Activated T-cell treated with anti-CD3 and anti-CD28 coated beads, Interleukin-2, amount 50 U/mL, for 72 hours (primary cell): ENCODE results near the gene PLTP. TPM values are rescaled to one million over a fixed set of nuclear protein-coding genes. Genes with fewer than 3 reads are reported as not detected.
A peak's percentile ranks its signal among the peaks of the same experiment; 100 is the strongest.

Experiments used
- ATAC-seq, 2 donors: fragments of 150-1000 bp; cut with Tn5 transposase; replicated peaks in 1 of 2; 2 replicates each; pipeline ENCODE4 v1.10.0; 2021; ENCODE audit warnings: moderate library complexity in 2 of 2, mild to moderate bottlenecking in 1 of 2
- DNase-seq, 2 donors: peaks; one replicate each; pipeline ENCODE4 v3.0.0; 2021 to 2022; ENCODE audit warnings: mixed read lengths in 1 of 2
- H3K27ac Mint-ChIP-seq: one replicate; pipeline ENCODE4 v1.8.0; 2022; ENCODE audit warnings: mild to moderate bottlenecking, moderate library complexity, mixed read lengths
- H3K27me3 Mint-ChIP-seq: one replicate; pipeline ENCODE4 v1.8.0; 2022; ENCODE audit warnings: low read depth, mixed read lengths
- H3K36me3 Mint-ChIP-seq, 2 donors: one replicate each; pipeline ENCODE4 v1.8.0; 2022; ENCODE audit warnings: mixed read lengths in 2 of 2, mild to moderate bottlenecking in 1 of 2; ENCODE audit not compliant: insufficient read depth in 2 of 2
- H3K4me1 Mint-ChIP-seq: one replicate; pipeline ENCODE4 v1.8.0; 2022; ENCODE audit warnings: low read depth, mixed read lengths
- H3K4me3 Mint-ChIP-seq, 2 donors: one replicate each; pipeline ENCODE4 v1.8.0; 2022; ENCODE audit warnings: mild to moderate bottlenecking in 2 of 2, mixed read lengths in 2 of 2, moderate library complexity in 2 of 2
- H3K9me3 Mint-ChIP-seq, 2 donors: one replicate each; pipeline ENCODE4 v1.8.0; 2022; ENCODE audit warnings: mixed read lengths in 2 of 2
- total RNA-seq, 2 donors: library from RNA; stranded (reverse); gene quantifications; one replicate each; pipeline ENCODE4 v1.2.3, GENCODE V29; 2022

Gene PLTP
- total RNA-seq, 2 donors from 2014 or later = 8.9 to 18.0 TPM

DNA sequence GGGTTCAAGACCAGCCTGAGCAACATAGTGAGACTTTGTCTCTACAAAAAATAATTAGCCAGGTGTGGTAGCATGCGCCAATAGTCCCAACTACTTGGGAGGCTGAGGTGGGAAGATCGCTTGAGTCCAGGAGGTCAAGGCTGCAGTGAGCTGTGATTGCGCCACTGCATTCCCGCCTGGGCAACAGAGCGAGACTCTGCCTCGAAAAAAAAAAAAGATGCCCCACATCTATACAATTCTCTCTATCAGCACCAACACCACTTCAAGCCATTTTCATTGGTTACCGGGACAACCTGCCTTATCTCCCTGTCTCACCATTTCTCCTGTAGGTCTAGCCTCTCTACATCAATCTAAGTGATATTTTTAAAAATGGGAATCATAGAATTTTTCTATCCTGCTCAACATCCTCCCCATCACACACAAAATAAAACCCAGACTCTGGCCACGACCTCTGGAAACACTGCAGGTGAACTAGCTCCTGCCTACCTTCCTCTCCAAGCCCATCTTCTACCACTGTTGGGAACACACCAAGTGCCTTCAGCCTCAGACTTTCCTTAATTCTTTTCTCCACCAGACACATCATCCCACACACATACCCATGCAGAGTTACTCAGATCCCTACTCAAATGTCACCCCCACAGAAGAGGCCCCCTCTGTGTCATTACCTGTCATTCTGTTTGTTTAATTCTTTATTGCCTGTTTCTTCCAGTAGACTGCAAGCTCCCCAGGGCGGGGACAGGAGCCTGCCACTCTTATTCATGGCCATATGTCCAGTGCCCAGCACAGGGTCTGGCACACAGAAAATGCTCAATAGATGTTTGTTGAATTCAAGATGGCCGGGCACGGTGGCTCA is 9.6 kb upstream of the PLTP start:
- Mint-ChIP-seq H3K27me3 (peaks cover 11% of the 10 kb centered on the region), H3K27ac (no peak overlapping the region), H3K9me3 (no peaks in the 10 kb centered on the region), H3K36me3 (no peaks in the 10 kb centered on the region), H3K4me1 (peaks cover 12% of the 10 kb centered on the region), H3K4me3 (no peak overlapping the region)
- ATAC-seq (peak; percentile 40 to 57), DNase-seq (no peak)

DNA sequence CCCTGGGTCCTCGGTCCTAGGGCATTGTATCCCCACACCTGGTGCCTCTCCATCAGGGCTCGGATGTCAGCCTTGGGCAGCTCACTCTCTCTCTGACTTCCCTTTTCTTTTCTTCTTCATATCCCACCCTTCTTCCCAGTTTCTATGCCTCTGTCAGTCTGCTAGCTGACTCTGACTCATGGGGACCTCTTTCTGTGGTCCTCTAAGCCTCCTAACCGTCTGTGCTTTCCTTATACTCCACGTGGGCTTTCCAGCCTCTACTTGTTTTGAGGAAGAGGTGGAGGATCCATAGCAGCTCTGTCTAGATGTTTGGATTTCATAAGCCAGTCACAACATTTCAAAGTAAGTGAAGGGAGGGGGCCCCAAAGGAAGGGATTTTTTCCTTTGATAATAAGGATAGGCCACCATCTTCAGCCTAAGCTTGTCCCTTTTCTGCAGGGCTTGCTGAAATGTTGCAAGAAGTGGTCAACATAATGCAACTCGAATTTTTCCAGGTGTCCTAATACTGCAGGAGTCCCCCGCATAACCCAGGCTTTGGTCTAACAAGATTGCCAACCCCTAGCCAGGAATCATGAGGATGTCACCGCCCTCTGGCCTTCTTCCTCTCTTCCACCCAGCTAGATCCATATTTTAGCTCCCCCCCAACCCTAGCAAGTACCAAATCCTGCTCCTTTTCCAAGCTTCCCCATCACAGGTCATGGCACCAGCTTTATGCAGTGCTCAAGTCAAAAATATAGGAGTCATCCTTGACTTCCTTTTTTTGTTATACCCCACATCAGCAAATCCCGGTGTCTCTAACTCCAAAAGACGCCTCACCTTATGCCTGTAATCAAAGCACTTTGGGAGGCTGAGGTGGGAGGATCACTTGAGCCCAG is 8.7 kb upstream of the PLTP start:
- ATAC-seq = no peak

DNA sequence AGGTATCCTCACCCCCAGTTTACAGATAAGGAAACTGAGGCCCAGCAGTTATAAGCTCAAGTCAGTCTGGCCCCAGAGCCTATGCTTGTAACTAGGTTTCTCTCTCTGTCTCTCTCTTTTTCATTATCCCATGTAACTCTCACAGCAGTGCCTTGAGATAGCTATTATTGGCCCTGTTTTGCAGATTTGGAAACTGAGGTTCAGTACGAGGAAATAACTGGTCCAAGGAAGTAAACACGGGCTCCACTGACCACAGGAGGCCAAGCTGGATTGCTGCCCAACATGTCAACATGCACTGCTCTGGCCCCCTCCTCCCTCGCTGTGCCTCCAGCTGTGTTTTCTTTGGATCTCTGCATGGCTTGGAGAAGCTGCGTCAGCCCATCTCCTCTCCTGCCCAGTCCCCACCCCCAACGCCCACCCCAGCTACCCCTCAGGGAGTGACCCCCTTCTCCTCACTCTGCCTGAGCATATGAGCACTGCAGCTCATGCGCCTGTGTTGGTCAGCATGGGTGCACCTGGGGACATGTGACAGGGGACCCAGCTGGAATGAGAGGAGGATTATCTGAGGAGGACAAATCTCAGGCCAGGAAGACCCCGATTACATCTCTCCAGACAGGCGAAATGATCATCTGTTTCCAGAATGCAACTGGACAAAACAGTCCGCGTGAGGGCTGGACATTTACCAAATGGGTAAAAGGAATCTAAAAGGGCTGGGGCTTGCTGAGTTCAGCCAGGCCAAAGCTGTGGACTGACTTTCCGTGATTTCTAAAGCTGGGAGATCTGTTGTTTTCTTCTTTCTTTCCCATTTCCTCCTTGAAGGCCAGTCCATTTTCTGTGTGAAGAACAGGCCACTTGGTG is 7.8 kb upstream of the PLTP start:
- Mint-ChIP-seq H3K27ac (no peak overlapping the region), H3K4me3 (no peak overlapping the region), H3K27me3 (peaks cover 19% of the 10 kb centered on the region), H3K9me3 (no peaks in the 10 kb centered on the region), H3K4me1 (peaks cover 12% of the 10 kb centered on the region), H3K36me3 (no peaks in the 10 kb centered on the region)
- DNase-seq (no peak), ATAC-seq (no peak)

More for the DNA sequence above, 8.7 kb upstream of the PLTP start:
- DNase-seq = no peak
- Mint-ChIP-seq H3K4me3 (no peak overlapping the region), H3K36me3 (no peaks in the 10 kb centered on the region), H3K27ac (no peak overlapping the region), H3K9me3 (no peaks in the 10 kb centered on the region), H3K4me1 (peaks cover 12% of the 10 kb centered on the region), H3K27me3 (peaks cover 17% of the 10 kb centered on the region)

DNA sequence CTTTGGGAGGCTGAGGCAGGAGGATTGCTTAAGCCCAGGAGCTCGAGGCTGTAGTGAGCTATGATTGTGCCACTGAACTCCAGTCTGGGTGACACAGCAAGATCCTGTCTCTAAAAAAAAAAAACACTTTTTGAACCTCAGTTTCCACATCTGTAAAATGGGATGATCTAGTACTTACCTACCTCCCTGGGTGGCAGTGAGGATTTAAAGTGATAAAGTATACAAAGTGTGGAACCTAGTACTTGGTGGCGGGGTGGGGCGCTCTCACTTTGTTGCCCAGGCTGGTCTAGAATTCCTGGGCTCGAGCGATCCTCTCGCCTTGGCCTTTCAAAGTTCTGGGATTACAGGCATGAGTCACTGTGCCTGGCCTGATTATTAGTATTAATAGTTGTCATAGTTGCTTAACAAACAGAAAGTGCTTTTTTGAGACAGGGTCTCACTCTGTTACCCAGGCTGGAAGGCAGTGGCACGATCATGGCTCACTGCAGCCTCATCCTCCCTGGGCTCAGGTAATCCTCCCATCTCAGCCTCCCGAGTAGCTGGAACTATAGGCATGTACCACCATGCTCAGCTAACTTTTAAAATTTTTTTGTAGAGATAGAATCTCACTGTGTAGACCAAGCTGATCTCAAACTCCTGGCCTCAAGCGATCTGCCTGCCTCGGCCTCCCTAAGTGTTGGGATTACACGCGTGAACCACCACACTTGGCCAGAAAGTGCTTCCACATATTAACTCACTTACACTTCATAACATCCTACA is 7.0 kb upstream of the PLTP start:
- Mint-ChIP-seq H3K27ac (no peak overlapping the region), H3K36me3 (no peaks in the 10 kb centered on the region), H3K4me3 (no peak overlapping the region), H3K4me1 (peaks cover 7% of the 10 kb centered on the region), H3K9me3 (no peaks in the 10 kb centered on the region), H3K27me3 (peaks cover 27% of the 10 kb centered on the region)
- DNase-seq (no peak), ATAC-seq (no peak)

DNA sequence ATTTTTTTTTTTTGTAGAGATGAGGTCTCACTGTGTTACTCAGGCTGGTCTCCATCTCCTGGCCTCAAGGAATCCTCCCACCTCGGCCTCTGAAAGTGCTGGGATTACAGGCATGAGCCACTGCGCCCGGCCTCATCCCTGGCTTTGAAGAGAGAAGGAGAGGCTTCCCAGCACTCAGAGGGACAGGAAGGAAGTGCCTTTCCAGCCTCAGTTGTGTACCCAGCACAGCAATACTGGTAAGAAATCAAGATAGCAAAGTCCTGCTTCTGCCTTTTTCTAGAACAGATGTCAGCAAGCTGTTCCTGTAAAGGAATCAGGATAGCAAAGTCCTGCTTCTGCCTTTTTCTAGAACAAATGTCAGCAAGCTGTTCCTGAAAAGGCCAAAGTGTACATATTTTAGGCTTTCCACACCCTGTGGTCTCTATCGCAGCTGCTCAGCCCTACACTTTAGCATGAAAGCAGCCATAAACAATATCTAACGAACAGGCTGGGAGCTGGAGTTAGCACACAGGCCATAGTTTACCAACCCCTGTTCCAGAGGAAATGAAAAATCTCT is 6.3 kb upstream of the PLTP start:
- Mint-ChIP-seq H3K27ac (no peak overlapping the region), H3K4me3 (no peak overlapping the region), H3K9me3 (no peaks in the 10 kb centered on the region), H3K4me1 (peaks cover 7% of the 10 kb centered on the region), H3K36me3 (no peaks in the 10 kb centered on the region), H3K27me3 (peaks cover 27% of the 10 kb centered on the region)
- ATAC-seq (no peak), DNase-seq (no peak)

DNA sequence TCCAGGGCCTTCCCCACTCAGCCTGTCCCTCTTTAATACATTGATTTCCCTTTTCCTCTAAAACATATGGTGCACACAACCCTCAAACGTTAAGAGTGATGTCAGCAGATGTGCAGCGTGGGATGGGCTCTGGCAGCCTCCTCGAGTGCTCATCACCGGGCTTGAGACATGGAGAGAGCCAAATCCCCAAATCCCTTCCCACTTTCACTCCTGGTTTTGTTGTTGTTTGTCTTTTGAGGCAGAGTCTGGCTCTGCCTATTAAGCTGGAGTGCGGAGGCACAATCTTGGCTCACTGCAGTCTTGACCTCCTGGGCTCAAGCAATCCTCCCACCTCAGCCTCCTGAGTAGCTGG is 5.8 kb upstream of the PLTP start:
- ATAC-seq (no peak), DNase-seq (no peak)
- no peak overlapping the region for H3K4me3 Mint-ChIP-seq
- peaks cover 27% of the 10 kb centered on the region for H3K27me3 Mint-ChIP-seq
- no peak overlapping the region for H3K27ac Mint-ChIP-seq
- no peaks in the 10 kb centered on the region for H3K9me3 Mint-ChIP-seq
- no peaks in the 10 kb centered on the region for H3K36me3 Mint-ChIP-seq
- peaks cover 7% of the 10 kb centered on the region for H3K4me1 Mint-ChIP-seq

DNA sequence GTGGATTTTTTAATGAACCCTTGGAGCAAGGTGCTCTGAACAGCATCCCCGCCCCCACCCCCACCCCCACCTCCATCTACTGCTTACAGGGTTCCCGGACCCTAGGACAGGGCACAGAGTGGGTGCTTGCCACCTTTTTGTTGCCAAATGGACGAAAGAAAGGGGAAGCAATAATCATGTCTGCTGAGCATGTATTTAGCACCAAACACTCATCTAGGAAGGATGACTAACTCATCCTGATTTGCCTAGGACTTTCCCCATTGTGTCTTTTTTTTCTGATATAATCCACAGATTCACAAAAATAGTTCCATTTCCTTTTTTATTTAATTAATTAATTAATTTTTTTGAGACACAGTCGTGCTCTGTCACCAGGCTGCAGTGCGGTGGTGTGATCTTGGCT is 1.2 kb upstream of the PLTP start:
- DNase-seq (no peak), ATAC-seq (no peak)
- Mint-ChIP-seq H3K4me3 (peak overlapping the region; percentile 52 to 74), H3K36me3 (no peaks in the 10 kb centered on the region), H3K27ac (no peak overlapping the region), H3K9me3 (no peaks in the 10 kb centered on the region), H3K4me1 (peaks cover 21% of the 10 kb centered on the region), H3K27me3 (peaks cover 16% of the 10 kb centered on the region)

DNA sequence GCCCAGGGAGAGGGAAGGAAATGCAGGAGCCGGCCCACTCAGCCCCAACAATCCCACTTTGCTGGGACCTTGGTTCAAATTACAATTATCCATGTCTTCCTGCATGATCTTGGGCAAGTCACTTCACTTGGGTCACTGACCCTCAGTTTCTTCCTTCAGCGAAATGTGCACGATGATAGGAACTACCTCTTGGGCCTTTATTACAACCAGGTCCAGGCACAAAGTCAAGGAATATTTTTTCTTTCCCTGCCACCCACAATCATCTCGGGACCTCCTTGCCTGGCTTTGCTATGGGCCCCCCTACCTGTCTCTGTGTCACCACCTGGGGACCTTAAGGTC is 358 bp upstream of the PLTP start:
- Mint-ChIP-seq H3K9me3 (no peaks in the 10 kb centered on the region), H3K4me1 (peaks cover 24% of the 10 kb centered on the region), H3K4me3 (peak overlapping the region; percentile 63 to 83), H3K36me3 (no peaks in the 10 kb centered on the region), H3K27me3 (peaks cover 16% of the 10 kb centered on the region), H3K27ac (no peak overlapping the region)
- DNase-seq (no peak), ATAC-seq (no peak)

DNA sequence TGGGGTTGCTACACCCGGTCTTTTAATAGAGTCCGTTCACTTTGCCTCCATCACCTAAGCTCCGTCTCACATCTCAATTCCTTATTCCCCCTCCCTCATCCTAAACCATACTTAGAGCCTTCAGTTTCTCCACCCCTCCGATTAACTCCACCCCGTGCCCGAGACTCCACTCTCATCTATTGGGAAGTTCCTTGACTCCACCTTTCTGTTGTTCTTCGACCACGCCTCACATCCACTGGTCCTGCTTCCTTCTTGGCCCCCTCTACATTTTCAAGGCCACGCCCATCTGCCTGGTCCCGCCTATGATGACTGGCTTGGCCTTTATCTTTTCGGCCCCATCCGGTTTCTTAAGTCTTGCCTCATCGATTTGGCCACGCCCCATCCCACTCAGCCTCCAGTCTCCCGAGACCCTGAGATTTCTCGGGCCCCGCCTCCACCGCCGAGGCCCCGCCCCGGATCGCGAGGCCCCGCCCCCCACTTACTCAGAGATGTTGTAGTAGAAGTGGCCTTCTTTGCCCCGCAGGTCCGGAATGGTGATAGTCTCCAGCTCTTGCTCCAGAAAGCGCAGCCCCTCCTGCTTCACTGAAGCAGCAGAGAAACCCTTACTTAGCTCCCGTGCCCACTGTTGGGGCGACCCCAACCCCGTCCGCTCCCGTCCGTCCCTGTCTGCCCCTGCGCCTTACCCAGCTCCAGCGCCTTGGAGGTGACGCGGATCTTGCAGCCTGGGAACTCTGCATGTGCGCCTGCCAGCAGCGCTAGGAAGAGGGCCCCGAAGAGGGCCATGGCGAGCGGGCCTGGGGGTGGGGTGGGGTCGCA is 1.1 kb downstream of the PLTP start:
- ATAC-seq (peak; percentile 92 to 95), DNase-seq (peak; percentile 98 to 99)
- H3K27ac Mint-ChIP-seq = peak overlapping the region; percentile 12
- H3K9me3 Mint-ChIP-seq = no peaks in the 10 kb centered on the region
- peaks cover 12% of the 10 kb centered on the region for H3K27me3 Mint-ChIP-seq
- H3K4me3 Mint-ChIP-seq = peak overlapping the region; percentile 63 to 83
- H3K4me1 Mint-ChIP-seq = peaks cover 24% of the 10 kb centered on the region
- no peaks in the 10 kb centered on the region for H3K36me3 Mint-ChIP-seq

DNA sequence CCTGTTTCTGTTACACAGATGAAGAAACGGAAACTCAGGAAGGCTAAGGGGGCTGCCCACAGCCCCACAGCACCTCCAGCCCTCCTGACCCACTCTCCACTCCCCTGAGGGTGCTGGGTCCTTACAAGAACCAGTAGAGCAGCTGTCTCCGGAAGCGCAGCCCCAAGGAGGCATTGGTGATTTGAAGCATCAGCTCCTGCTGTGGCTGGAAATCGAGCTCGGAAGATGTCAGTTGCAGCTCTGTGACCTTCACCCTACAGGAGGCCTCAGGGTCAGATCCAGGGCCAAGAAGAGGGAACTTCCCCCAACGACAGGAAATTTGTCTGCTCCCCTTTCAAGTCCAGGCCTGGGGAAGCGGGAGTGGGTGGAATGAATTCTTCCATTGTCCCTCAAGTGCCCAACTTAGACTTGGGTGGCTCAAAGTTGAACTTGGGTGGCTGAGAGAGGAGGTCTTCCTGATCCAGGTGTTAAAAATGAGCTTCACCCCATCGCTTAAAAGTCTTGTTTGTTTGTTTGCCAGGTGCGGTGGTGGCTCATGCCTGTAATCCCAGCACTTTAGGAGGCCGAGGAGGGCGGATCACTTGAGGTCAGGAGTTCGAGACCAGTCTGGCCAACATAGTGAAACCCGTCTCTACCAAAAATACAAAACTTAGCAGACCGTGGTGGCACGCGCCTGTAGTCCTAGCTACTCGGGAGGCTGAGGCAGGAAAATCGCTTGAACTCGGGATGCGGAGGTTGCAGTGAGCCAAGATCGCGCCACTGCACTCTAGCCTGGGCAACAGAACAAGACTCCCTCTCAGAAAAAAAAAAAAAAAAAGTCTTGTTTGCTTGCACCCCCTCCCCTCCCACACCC is 1.9 kb downstream of the PLTP start:
- ATAC-seq (no peak), DNase-seq (no peak)
- Mint-ChIP-seq H3K4me3 (peak overlapping the region; percentile 63 to 83), H3K4me1 (peaks cover 24% of the 10 kb centered on the region), H3K9me3 (no peaks in the 10 kb centered on the region), H3K36me3 (no peaks in the 10 kb centered on the region), H3K27me3 (peaks cover 10% of the 10 kb centered on the region), H3K27ac (peak overlapping the region; percentile 12)

DNA sequence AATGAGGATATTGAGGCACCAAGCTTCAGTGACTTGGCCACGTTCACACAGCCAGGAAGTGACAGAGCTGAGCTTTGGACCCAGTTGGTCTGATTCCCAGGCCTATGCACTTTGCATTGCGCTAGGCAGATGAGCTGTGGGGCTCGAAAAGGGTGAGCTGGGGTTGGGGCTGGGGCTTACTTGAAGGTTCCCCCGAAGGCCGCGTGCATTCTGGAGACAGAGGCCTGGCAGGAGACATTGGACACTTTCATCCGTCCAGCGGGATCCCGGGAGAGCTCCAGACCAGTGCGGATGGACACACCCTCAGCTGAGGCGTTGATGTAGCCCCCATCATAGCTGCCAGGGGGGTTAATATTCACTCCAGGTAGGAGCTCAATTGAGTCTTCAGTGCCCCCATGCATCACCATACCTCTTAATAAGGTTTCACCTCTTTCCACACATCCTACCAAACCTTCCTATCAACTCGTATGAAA is 2.6 kb downstream of the PLTP start:
- Mint-ChIP-seq H3K4me3 (no peak overlapping the region), H3K9me3 (no peaks in the 10 kb centered on the region), H3K4me1 (peaks cover 24% of the 10 kb centered on the region), H3K27ac (no peak overlapping the region), H3K36me3 (no peaks in the 10 kb centered on the region), H3K27me3 (peaks cover 5% of the 10 kb centered on the region)
- no peak for ATAC-seq
- DNase-seq = no peak
